ENCODE results near the gene PSMD8. TPM values are rescaled to one million over a fixed set of nuclear protein-coding genes. Genes with fewer than 3 reads are reported as not detected.
"Not testable (repeated sequence)": the region's sequence is repeated elsewhere in the genome, so short reads cannot be mapped to it uniquely, and the experiment has no call there.

PSMD8 gene
- total RNA-seq, 1 donor from 2014 or later: 147 TPM

- DNase-seq (ENCODE audit: low spot score): peak; percentile 43
Measured at GRCh38 chr19:38362076-38362945, 12.1 kb upstream of the PSMD8 start.

GRCh38 chr19:38362946-38363688 lies 11.3 kb upstream of the PSMD8 start:
- not testable (repeated sequence) for DNase-seq (ENCODE audit: low spot score)

DNA sequence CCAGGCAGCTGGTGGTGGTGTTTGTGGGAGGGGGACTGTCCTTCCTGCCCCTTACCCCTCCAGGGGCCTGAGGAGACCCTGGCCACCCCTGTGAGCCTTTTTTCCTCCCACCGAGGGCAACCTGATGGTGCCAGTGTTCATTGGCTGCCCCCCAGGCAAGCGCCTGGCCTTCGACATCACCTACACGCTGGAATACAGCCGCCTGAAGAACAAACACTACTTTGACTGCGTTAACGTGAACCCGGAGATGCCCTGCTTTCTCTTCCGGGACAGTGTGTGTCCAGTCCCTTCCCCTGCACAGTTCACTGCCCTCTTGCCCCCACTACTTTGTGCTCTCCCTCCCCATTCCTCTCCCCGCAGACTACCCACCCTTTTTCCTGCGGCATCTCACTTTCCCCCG lies 7.3 kb upstream of the PSMD8 start:
- DNase-seq (ENCODE audit: low spot score): no peak

DNA sequence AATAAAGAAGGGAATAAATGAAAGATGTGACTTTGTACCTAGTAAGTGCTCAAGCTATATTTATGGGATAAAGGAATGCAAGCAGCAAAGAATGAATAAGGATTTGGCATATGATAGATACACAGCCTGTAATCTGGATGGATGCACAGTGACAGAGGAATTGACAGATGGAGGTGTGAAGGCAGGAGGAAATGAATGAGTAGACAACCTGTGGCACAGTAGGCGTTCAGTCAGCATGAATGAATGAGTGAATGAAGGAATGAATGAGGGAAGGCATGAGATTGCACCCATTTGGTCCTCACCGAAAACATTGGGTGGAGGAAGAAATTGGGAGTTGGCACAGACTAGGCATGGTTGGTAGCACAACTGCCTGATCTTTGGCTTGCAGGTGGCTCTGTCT lies 4.8 kb upstream of the PSMD8 start:
- DNase-seq (ENCODE audit: low spot score): no peak

DNA sequence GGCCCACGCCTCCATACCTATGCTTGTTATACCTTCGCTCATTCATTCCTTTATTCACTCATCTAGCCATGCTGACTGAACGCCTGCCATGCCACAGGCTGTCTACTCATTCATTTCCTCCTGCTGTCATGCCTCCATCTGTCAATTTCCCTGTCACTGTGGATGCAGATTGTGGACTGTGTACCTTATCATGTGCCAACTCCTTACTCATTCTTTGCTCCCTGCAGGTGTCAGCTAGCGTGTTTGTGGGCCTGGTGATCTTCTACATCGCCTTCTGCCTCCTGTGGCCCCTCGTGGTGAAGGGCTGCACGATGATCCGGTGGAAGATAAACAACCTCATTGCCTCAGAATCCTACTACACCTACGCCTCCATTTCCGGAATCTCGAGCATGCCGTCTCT lies 4.1 kb upstream of the PSMD8 start:
- DNase-seq (ENCODE audit: low spot score): no peak

DNA sequence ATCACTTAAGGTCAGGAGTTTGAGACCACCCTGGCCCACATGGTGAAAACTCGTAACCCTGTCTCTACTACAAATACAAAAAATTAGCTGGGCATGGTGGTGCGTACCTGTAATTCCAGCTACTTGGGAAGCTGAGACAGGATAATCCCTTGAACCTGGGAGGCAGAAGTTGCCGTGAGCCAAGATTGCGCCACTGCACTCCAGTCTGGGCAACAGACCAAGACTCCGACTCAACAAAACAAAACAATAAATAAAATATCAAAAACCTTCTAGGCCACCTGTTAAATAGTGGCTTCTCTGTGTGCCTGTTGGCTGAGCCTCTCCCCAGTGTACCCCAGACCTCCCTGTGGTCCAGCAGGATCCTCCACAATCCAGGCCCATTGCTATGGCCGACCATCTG lies 3.3 kb upstream of the PSMD8 start:
- DNase-seq (ENCODE audit: low spot score): no peak

DNA sequence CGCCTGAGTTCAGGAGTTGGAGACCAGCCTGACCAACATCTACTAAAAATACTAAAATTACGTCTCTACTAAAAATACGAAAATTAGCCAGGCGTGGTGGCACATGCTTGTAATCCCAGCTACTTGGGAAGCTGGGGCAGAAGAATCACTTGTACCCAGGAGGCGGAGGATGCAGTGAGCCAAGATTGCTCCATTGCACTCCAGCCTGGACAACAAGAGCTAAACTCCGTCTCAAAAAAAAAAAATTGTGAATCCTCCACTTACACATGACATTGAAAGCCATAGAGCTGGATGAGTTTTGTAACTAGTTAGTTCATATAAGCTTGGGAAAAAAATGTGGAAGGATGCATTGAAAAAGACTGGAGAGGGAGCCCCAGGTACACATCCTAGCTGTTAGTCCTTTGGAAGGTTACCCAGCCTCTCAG lies 452 bp upstream of the PSMD8 start:
- DNase-seq (ENCODE audit: low spot score): no peak

- no peak for DNase-seq (ENCODE audit: low spot score)
Measured at GRCh38 chr19:38375098-38375493, 725 bp downstream of the PSMD8 start.

- DNase-seq (ENCODE audit: low spot score): no peak
Measured at GRCh38 chr19:38375748-38376147, 1.4 kb downstream of the PSMD8 start.

DNA sequence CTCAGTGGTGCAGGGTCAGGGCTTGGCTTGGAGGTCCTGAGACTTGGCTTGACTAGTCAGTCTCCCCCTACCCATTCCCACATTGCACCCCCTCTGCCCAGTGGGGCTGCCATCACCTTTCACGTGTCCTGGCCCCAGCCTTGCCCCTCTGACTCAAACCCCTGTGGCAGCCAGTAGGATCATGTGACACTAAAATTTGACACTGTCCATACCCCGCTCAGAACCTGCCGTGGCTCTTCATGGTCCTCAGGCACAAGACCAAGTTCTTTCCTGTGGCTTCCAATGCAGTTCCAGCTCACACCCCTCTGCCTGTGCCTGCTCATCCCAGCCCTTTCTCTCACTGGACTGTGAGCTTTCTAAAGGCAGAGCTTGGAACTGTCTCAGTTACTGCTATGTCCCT lies 2.2 kb downstream of the PSMD8 start:
- no peak for DNase-seq (ENCODE audit: low spot score)

GRCh38 chr19:38377052-38377451 lies 2.7 kb downstream of the PSMD8 start:
- DNase-seq (ENCODE audit: low spot score): no peak

DNA sequence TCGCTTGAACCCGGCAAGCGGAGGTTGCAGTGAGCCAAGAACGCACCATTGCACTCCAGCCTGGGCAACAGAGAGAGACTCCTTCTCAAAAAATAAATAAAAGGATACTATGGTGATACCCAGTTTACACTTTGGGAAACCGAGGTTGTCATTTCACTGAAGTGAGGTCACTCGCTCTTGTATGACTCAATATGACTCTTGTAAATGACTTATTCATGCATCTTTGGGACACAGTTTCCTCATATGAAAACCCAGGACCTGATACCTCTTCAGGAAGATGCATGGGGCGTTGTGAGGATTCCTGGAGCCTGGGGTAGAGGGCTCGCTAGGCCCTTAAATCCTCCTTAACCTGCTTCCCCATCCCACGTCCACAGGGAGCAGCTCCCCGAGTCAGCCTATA lies 4.5 kb downstream of the PSMD8 start:
- no peak for DNase-seq (ENCODE audit: low spot score)

DNA sequence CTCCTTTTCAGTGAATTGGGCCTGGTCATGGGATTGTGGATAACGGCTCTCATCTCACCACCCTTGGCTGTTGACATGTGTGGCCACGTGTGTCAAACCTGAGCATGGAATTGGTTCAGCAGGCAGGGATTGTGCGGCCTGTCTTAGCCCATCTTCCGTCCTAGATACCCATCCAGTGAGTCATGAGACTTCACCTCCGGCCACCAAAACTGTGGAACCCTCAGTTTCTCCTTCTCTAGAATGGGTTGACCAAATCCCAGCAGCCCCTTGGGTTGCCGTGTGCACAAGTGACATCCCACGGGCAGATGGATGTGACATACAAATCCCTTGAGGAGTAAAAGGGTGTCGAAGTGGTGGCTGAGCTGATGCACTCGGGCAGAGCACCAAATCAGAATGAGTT lies 6.8 kb downstream of the PSMD8 start:
- no peak for DNase-seq (ENCODE audit: low spot score)

DNA sequence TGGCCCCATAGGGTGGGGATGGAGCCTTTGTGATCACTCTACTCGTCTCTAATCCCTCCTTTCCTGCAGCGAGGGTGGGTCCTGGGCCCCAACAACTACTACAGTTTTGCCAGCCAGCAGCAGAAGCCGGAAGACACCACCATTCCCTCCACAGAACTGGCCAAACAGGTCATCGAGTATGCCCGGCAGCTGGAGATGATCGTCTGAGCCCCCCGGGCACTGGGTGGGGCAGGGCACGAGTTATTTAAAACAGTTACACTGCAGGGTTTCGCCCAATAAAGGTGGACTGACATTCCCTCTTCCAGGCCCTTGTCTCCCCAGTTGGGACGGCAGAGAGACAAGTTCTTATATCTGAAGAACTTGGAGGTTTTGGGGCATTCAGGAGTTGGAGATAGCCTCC lies 8.8 kb downstream of the PSMD8 start:
- no peak for DNase-seq (ENCODE audit: low spot score)

DNA sequence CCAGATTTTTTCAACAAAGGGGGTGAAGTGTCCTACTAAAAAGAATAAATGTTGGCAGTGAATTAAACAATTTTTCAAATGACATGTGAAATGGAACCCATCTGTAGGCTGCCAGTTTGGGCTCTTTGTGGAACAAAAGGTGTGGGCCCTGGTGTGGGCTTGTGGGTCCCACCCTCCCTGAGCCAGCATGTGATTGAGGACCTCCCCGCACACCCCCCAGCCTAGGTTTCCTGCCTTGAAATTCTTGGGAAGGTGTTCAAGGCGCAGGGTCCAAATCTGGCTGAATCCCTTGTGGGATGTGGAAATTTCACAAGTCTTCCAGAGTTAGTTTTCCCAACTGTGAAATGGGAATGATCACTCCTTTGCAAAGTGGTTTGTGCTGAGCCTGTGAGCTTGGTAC lies 9.4 kb downstream of the PSMD8 start:
- DNase-seq (ENCODE audit: low spot score): no peak

DNA sequence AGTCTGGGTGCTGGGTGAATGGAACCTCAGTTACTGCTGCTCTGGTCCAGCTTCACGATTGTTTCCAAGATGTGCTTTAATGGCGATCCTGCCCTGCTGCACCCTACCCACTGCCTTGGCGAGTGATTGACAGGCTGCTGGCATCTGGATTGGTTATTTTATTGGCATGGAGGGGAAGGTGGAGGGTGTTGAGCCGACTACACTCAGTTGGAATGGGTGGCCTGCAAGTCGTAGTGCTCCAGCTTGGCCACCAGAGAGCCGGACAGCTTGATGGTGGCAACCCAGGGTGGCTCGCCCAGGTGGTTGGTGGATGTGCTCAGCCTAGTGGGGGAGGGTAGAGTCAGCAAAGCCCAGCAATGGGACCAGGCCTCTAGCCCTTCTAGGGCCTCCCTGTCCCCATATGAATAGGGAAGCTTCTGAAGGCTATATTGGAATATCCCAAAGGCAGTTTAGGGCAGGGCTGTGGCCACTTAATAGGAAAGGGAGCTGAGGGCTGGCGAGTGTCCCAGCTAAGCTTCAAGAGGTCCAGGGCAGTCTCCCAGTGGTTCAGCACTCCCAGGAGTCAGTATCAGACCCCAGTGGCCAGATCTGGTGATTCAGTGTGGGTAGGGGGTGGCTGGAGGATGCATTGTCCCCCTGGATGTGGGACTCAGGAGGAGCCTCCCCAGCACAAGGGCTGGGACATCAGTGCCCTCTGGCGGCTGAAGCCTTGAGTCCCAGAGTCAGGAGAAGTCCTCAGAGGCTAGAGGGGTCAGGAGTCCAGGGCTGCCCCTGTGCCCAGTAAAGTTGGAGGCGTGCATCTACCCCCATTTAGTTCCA lies 10.0 kb downstream of the PSMD8 start:
- no peak for DNase-seq (ENCODE audit: low spot score)

DNA sequence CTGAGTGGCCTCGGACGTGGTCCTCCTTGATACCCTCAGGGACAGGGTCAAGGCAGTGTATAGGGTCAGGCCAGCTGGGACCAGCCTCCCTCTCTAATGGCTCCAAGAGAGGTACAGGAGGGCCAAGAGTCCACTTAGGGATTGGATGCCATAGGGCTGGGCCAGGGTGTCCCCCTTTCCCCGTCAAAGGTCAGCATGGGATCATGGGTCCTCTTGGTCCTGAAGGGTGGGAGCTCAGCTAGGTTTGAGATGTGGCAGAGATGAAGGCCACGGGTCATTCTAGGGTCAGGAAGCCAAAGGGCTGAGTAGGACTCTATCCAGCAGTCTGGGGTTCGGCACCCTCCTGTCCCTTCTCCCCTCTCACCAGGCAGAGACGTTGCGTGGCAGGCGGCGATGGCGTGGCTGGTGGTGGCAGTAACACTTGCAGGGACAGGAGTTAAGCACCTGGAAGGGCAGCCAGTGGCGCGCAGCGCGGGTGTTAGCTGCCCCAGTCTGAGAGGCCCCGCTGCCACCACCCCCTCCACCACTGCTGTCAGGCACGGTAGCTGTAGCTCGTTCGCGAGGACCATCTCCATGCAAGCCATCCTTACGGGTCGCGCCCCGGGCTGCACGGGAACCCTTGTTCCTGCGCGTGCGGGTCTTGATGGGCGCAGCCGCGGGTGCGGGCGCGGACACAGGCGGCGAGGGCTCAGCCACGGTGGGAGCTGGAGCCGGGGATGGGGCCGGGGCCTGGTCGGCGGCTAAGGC lies 10.9 kb downstream of the PSMD8 start:
- no peak for DNase-seq (ENCODE audit: low spot score)

DNA sequence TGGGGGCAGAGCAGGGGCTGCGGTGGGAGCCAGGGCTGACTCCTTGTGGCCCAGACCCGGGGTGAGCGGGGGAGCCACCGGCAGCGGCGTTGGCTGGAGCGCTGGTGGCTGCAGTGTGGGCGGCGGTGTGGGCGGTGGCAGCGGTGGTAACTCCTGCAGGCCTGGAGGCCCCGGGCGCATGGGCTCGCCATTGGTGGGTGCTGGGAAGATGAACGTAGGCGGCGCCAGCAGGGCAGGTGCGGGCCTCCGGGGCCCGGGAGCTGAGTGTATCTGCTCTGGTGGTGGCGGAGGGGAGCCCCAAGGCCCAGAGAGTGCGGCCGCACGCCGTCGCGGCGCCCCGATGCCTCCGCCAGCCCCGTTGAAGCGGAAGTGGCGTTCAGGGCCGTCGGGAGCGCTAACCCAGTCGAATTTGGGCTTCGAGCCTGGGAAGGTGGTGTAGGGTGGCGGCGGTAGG lies 11.5 kb downstream of the PSMD8 start:
- DNase-seq (ENCODE audit: low spot score): no peak

DNA sequence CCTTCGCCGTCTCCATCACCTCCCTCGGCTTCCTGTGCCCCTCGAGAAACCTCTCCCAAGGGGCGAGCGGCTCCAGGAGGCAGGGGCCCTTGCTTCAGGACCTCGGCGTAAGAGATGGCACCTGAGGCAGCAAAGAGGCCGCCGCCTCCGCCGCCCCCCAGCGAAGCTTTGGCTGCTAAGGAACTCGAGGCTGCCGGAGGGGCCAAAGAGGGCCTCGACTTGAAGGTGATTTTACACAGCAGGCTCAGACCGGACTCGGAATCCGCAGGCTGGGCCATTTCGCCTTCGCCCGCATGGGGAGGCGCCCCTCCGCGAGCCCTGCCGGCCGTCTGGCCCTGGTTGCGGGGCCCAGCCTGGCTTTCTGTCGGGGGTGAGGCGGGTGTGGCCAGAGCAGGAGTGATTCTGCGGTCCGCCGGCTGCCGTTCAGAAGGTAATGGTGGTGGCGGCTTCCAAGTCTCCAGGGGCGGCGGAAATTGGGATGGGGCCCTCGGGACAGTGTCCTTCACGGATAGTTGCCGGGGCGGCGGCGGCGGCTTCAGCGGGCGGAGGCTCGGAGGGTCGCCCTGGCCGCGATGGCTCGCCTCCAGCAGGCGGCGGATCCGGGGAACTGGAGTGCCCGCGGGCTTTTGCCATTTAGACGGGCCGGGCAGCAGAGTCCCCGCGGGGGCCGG lies 12.1 kb downstream of the PSMD8 start:
- no peak for DNase-seq (ENCODE audit: low spot score)

DNA sequence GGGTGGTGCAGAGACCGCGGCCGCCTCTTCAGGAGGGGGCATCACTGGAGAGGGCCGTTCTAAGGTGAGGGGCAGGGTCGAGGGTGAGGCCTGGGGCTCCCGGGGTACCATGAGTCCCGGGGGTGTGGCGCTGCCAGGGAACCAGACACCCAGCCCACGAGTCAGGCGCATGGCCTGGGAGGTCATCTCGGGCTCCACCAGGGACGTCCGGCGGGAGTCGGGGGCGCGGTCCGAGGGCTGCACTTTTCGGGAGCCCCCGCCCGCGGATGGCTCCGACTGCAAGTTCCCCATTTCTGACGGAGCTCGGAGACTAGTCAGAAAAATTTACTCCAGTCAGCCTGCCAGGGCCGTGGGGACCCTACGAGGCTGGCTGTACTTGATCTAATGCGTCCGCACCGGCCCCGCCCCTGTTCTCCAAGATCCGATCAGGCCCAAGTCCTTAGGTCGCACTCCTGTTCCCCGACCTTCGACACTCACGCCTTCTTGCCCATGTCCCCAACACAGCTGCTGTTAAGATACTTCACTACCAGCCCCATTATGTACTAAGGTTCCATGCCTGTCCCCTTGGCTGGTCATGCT lies 12.7 kb downstream of the PSMD8 start:
- no peak for DNase-seq (ENCODE audit: low spot score)

Measured in umbilical cord (tissue), 2 donors.